ENCODE results near the gene CYP4F11.

DNA sequence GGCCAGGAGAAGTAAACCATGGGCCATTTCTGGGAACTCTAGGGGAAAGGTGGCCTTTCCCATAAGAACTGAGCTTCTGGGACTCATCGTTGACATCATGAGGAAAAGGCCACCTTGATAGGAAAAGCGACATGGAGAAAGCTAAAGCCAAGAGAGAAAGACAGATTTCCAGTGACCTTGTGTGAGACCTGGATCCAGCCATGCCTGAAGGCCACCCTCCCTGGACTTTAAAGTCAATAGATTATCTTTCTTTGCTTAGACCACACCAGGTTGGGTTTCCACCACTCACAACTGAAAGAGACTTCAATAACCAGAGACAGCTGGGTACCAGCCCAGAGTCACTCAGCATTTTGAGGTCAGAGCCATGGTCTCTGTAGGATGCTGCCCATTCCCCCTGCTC is 40.0 kb downstream of the CYP4F11 start:
- no peak for TF ChIP-seq POLR2A (IDR thresholded peaks at IDR 0.05)
- no peak for TF ChIP-seq CTCF (IDR thresholded peaks at IDR 0.05)

All from lower leg skin (tissue), 3 donors.